Measurements from ENCODE around the gene COL15A1. TPM values are rescaled to one million over a fixed set of nuclear protein-coding genes. Genes with fewer than 3 reads are reported as not detected.

COL15A1 gene
- total RNA-seq, 2 experiments from 2014 or later, result not detected

DNA sequence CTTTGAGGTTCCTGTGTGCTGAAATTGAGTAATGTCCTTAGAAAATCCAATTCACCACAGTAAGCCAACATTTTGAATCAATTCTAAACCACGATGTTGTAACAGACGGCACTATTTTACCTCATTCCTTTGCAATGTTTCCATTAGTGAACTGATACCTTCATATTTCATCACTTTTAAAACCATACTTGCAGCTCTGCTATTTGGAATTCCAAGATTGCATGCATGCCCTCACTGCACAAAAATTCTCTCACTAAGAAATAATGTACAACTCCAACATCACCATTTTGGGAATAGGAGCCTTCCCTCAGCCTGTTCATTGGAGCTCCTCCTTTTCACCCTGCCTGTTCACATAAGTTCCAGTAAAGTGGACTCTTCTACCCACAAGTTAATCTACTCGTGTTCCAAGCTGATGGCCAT is 86.4 kb downstream of the COL15A1 start:
- intact Hi-C loops (cut with DNase I, micrococcal nuclease), result no loop called here
- Mint-ChIP-seq H3K27ac (no peak overlapping the region), H3K4me1 (peaks cover 18% of the 10 kb centered on the region), H3K4me3 (no peak overlapping the region), H3K9me3 (ENCODE audit: low read depth) (no peaks in the 10 kb centered on the region), H3K27me3 (no peaks in the 10 kb centered on the region), H3K36me3 (ENCODE audit: low read depth) (no peaks in the 10 kb centered on the region)
- ChIA-PET POLR2A (interaction anchor here (0.5 kb wide), 1 partner anchor 23 kb away, joined by 3 read pairs; no protein-coding TSS in a partner anchor), CTCF (no interaction called here)
- DNase-seq (no peak), ATAC-seq (no peak)

DNA sequence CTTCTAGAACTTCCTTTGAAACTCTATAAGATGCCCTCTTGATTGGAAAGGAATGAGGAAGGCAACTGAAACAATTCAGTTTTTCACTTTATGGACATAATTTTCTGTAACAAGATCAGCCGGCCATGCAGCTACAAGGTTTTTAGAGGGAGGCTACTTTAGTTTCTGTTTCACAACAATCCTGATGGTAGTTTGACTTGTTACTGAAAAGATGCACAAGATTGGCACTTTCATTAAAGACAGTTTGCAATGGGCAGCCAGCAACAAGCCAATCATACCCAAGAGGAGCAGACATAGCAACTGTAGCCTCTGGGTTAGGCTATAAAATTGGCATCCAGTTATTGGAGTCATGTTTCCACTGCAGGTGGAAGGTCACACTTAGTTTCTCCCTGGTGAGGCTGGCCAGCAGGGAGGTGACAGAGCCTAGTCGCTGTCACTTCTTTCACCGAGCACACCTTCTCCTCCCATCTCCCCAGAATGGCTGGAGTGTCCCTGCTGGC is 87.0 kb downstream of the COL15A1 start:
- H3K36me3 Mint-ChIP-seq (ENCODE audit: low read depth), result no peaks in the 10 kb centered on the region
- ATAC-seq, result no peak
- H3K27ac Mint-ChIP-seq, result no peak overlapping the region
- intact Hi-C loops (cut with DNase I, micrococcal nuclease), result no loop called here
- no peak overlapping the region for H3K4me3 Mint-ChIP-seq
- no peak for DNase-seq
- peaks cover 22% of the 10 kb centered on the region for H3K4me1 Mint-ChIP-seq
- no peaks in the 10 kb centered on the region for H3K9me3 Mint-ChIP-seq (ENCODE audit: low read depth)
- H3K27me3 Mint-ChIP-seq, result no peaks in the 10 kb centered on the region
- POLR2A ChIA-PET, result no interaction called here
- CTCF ChIA-PET, result no interaction called here

GRCh38 chr9:99031319-99031718 is 87.6 kb downstream of the COL15A1 start:
- ChIA-PET CTCF (no interaction called here), POLR2A (no interaction called here)

DNA sequence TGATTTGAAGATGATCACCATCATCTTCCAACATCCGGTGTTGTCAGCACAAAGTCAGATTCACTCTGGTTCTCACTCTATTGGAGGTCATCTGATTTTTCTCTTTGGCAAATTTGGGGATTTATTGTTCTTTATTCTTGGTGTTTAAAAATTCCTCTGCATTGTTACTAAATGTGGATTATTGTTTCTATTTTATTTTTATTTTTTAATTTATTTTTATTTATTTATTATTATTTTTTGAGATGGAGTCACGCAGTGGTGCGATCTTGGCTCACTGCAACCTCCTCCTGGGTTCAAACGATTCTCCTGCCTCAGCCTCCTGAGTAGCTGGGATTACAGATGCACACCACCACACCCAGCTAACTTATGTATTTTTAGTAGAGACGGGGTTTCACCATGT is 88.3 kb downstream of the COL15A1 start:
- H3K27ac Mint-ChIP-seq, result no peak overlapping the region
- ATAC-seq (no peak), DNase-seq (no peak)
- ChIA-PET CTCF (no interaction called here), POLR2A (no interaction called here)
- H3K4me1 Mint-ChIP-seq, result peaks cover 16% of the 10 kb centered on the region
- intact Hi-C loops (cut with DNase I, micrococcal nuclease), result no loop called here
- H3K36me3 Mint-ChIP-seq (ENCODE audit: low read depth), result no peaks in the 10 kb centered on the region
- H3K27me3 Mint-ChIP-seq, result no peaks in the 10 kb centered on the region
- no peaks in the 10 kb centered on the region for H3K9me3 Mint-ChIP-seq (ENCODE audit: low read depth)
- no peak overlapping the region for H3K4me3 Mint-ChIP-seq

More at GRCh38 chr9:99031319-99031718, 87.6 kb downstream of the COL15A1 start:
- H3K4me1 Mint-ChIP-seq, result peaks cover 23% of the 10 kb centered on the region
- ATAC-seq, result no peak
- DNase-seq, result no peak
- H3K4me3 Mint-ChIP-seq, result no peak overlapping the region
- H3K36me3 Mint-ChIP-seq (ENCODE audit: low read depth), result no peaks in the 10 kb centered on the region
- no peak overlapping the region for H3K27ac Mint-ChIP-seq
- H3K9me3 Mint-ChIP-seq (ENCODE audit: low read depth), result no peaks in the 10 kb centered on the region
- intact Hi-C loops (cut with DNase I, micrococcal nuclease), result no loop called here
- H3K27me3 Mint-ChIP-seq, result no peaks in the 10 kb centered on the region

DNA sequence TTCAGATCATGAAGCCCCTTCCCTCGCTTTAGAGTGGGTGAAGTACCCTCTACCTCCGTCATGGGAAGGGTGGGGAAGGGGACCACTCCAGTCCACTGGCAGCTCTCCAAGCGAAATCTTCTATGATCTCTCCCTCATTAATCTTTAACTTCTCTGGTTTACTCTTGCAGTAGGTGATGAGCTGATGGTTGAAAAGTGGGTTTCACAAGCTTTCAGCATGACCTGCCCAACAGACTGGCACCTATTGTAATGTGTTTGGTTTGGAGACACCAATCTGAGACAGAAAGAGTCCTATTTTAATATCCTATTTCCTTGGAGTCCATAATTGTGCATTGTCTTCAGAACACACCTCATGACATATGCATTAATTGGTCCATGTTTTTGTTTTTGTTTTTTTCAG is 90.4 kb downstream of the COL15A1 start:
- no peak overlapping the region for H3K4me3 Mint-ChIP-seq
- ChIA-PET CTCF (interaction anchor here (0.6 to 0.7 kb wide), 2 partner anchors 107 to 257 kb away, joined by 3 read pairs; no protein-coding TSS in a partner anchor), POLR2A (no interaction called here)
- peaks cover 5% of the 10 kb centered on the region for H3K27me3 Mint-ChIP-seq
- intact Hi-C loops (cut with DNase I, micrococcal nuclease), result no loop called here
- H3K4me1 Mint-ChIP-seq, result peaks cover 6% of the 10 kb centered on the region
- H3K36me3 Mint-ChIP-seq (ENCODE audit: low read depth), result no peaks in the 10 kb centered on the region
- ATAC-seq (no peak), DNase-seq (no peak)
- H3K9me3 Mint-ChIP-seq (ENCODE audit: low read depth), result no peaks in the 10 kb centered on the region
- H3K27ac Mint-ChIP-seq, result no peak overlapping the region

DNA sequence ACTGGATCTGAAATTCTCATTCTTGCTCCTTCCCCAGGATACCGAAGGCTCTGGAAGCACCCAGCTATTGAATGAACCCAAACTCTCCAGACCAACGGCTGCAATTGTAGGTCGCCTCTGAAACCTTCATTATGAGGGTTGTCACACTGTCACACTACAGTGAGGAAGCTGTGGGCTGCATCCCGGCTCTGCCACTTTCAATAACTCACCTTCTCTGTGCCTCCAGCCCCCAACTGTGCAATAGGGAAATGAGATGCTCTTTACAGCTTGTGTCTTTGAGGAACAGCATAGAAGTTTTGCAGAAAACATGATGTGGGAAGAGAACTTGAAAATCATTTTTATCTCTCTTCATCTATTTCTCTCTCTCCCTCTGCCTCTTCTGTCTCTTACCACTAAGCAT is 91.6 kb downstream of the COL15A1 start:
- H3K36me3 Mint-ChIP-seq (ENCODE audit: low read depth), result no peaks in the 10 kb centered on the region
- no peak overlapping the region for H3K4me3 Mint-ChIP-seq
- ChIA-PET POLR2A (no interaction called here), CTCF (interaction anchor here (0.5 to 0.7 kb wide), 2 partner anchors 19 to 266 kb away, joined by 3 read pairs; no protein-coding TSS in a partner anchor)
- peaks cover 5% of the 10 kb centered on the region for H3K27me3 Mint-ChIP-seq
- H3K4me1 Mint-ChIP-seq, result peaks cover 15% of the 10 kb centered on the region
- H3K9me3 Mint-ChIP-seq (ENCODE audit: low read depth), result no peaks in the 10 kb centered on the region
- DNase-seq (no peak), ATAC-seq (no peak)
- intact Hi-C loops (cut with DNase I, micrococcal nuclease), result no loop called here
- no peak overlapping the region for H3K27ac Mint-ChIP-seq

GRCh38 chr9:99037769-99038483 is 94.2 kb downstream of the COL15A1 start:
- H3K27ac Mint-ChIP-seq, result no peak overlapping the region
- ChIA-PET POLR2A (no interaction called here), CTCF (interaction anchor here (0.9 to 1.8 kb wide), 4 partner anchors 10 to 104 kb away, joined by 3 to 6 read pairs (median 3); no protein-coding TSS in a partner anchor)
- peaks cover 5% of the 10 kb centered on the region for H3K27me3 Mint-ChIP-seq
- no peak for ATAC-seq
- H3K4me1 Mint-ChIP-seq, result peaks cover 19% of the 10 kb centered on the region
- no peak overlapping the region for H3K4me3 Mint-ChIP-seq
- no peaks in the 10 kb centered on the region for H3K9me3 Mint-ChIP-seq (ENCODE audit: low read depth)
- DNase-seq, result no peak
- intact Hi-C loops (cut with DNase I, micrococcal nuclease), result no loop called here
- no peaks in the 10 kb centered on the region for H3K36me3 Mint-ChIP-seq (ENCODE audit: low read depth)

DNA sequence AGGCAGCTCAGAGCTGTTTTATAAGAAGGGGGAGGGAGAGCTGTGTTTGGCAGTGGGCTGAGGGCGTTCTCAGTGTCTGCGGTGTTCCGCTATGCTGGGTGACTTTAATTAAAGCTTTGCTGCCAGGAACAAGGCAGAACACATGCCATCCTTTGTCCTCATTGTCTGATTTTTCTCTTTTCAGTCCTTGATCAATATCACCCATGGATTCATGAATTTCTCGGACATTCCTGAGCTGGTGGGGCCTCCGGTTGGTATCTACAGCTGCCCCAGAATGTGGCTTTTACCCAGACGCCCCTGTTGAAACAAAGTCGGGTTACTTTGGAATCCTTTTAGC is 94.7 kb downstream of the COL15A1 start:
- H3K9me3 Mint-ChIP-seq (ENCODE audit: low read depth), result no peaks in the 10 kb centered on the region
- H3K4me1 Mint-ChIP-seq, result peaks cover 19% of the 10 kb centered on the region
- no peaks in the 10 kb centered on the region for H3K36me3 Mint-ChIP-seq (ENCODE audit: low read depth)
- peaks cover 5% of the 10 kb centered on the region for H3K27me3 Mint-ChIP-seq
- POLR2A ChIA-PET, result no interaction called here
- no peak overlapping the region for H3K4me3 Mint-ChIP-seq
- H3K27ac Mint-ChIP-seq, result no peak overlapping the region
- DNase-seq, result no peak
- intact Hi-C loops (cut with DNase I, micrococcal nuclease), result no loop called here
- CTCF ChIA-PET, result interaction anchor here (0.9 to 1.8 kb wide), 3 partner anchors 11 to 41 kb away, joined by 3 to 6 read pairs (median 3); no protein-coding TSS in a partner anchor
- no peak for ATAC-seq

- ATAC-seq (peak; percentile 72), DNase-seq (no peak)
- CTCF ChIA-PET, result interaction anchor here (0.6 to 1.8 kb wide), 4 partner anchors 12 to 111 kb away, joined by 3 read pairs; no protein-coding TSS in a partner anchor
- Mint-ChIP-seq H3K9me3 (ENCODE audit: low read depth) (peaks cover 7% of the 10 kb centered on the region), H3K27ac (no peak overlapping the region), H3K4me1 (peaks cover 19% of the 10 kb centered on the region), H3K27me3 (peaks cover 5% of the 10 kb centered on the region), H3K4me3 (no peak overlapping the region), H3K36me3 (ENCODE audit: low read depth) (no peaks in the 10 kb centered on the region)
- POLR2A ChIA-PET, result interaction anchor here (0.7 kb wide), 1 partner anchor 16 kb away, joined by 6 read pairs; no protein-coding TSS in a partner anchor
- intact Hi-C loops (cut with DNase I, micrococcal nuclease), result no loop called here
Observed at GRCh38 chr9:99039505-99040182, 95.9 kb downstream of the COL15A1 start.

GRCh38 chr9:99040251-99040900 is 96.7 kb downstream of the COL15A1 start:
- H3K27ac Mint-ChIP-seq, result no peak overlapping the region
- ATAC-seq, result no peak
- H3K27me3 Mint-ChIP-seq, result peaks cover 5% of the 10 kb centered on the region
- H3K4me1 Mint-ChIP-seq, result peaks cover 18% of the 10 kb centered on the region
- POLR2A ChIA-PET, result no interaction called here
- no peaks in the 10 kb centered on the region for H3K36me3 Mint-ChIP-seq (ENCODE audit: low read depth)
- intact Hi-C loops (cut with DNase I, micrococcal nuclease), result no loop called here
- CTCF ChIA-PET, result interaction anchor here (0.8 to 1.8 kb wide), 2 partner anchors 13 to 85 kb away, joined by 3 read pairs; no protein-coding TSS in a partner anchor
- peaks cover 10% of the 10 kb centered on the region for H3K9me3 Mint-ChIP-seq (ENCODE audit: low read depth)
- DNase-seq, result no peak
- H3K4me3 Mint-ChIP-seq, result no peak overlapping the region

DNA sequence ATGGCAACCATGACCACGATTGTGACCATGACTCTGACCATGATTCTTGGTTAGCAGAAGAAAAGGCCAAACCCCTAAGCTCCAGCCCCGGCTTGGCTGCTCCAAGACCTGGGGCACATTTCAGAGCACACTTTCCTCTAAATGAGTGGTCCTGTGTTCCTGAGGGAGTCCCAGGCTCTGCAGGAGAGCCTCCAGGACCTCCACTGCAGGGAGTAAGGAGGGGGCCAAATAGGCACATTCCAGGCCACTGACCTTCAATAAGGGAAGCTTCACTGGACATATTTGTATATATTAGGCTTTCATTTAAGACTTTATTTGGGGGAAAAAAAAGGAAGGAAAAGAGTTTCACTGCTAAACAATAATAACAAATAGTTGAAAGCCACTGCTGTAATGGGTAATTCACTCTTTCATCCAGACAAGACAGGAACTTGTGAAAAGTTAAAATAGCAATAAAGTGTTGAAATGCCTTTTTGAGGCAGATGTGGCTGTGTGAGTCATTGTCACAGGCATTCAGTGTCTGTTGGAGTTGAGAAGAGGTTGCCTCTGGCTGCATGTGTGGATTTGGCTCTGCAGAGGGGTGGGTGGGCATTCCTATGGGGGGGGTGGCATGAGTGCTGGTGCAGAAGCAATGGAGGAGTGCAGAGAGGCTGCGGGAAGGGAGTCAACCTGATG is 97.3 kb downstream of the COL15A1 start:
- ChIA-PET POLR2A (no interaction called here), CTCF (interaction anchor here (0.8 to 1.8 kb wide), 2 partner anchors 12 to 85 kb away, joined by 3 read pairs; no protein-coding TSS in a partner anchor)
- peaks cover 10% of the 10 kb centered on the region for H3K9me3 Mint-ChIP-seq (ENCODE audit: low read depth)
- DNase-seq (no peak), ATAC-seq (no peak)
- H3K36me3 Mint-ChIP-seq (ENCODE audit: low read depth), result no peaks in the 10 kb centered on the region
- no peak overlapping the region for H3K27ac Mint-ChIP-seq
- intact Hi-C loops (cut with DNase I, micrococcal nuclease), result no loop called here
- no peak overlapping the region for H3K4me3 Mint-ChIP-seq
- peaks cover 13% of the 10 kb centered on the region for H3K4me1 Mint-ChIP-seq
- peaks cover 5% of the 10 kb centered on the region for H3K27me3 Mint-ChIP-seq

Measured in activated CD4-positive, alpha-beta T cell treated with anti-CD3 and anti-CD28 coated beads for 36 hours (primary cell).